ENCODE results near the gene TSHB.

DNA sequence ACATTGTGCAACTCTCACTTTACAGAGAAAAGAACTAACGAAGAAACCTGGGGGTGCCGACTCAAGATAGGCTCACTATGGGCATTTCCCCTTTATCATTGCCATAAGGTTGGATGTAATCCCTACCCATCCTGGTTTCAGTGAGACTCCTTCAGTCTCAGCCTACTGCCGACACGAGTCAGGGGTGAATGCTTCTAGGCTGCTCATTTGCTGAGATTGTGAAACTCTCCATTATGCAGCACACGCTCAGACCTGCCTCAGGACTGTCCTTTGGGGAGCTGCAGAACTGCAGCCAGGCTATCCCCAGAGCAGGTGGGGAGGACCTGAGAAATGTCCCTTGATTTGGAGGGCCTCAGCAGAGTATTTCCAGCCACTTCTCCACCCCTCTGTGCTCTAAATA, 22.2 kb downstream of the TSHB start:
- no peak for TF ChIP-seq POLR2A (IDR thresholded peaks at IDR 0.05)
- TF ChIP-seq, protein P1, sequence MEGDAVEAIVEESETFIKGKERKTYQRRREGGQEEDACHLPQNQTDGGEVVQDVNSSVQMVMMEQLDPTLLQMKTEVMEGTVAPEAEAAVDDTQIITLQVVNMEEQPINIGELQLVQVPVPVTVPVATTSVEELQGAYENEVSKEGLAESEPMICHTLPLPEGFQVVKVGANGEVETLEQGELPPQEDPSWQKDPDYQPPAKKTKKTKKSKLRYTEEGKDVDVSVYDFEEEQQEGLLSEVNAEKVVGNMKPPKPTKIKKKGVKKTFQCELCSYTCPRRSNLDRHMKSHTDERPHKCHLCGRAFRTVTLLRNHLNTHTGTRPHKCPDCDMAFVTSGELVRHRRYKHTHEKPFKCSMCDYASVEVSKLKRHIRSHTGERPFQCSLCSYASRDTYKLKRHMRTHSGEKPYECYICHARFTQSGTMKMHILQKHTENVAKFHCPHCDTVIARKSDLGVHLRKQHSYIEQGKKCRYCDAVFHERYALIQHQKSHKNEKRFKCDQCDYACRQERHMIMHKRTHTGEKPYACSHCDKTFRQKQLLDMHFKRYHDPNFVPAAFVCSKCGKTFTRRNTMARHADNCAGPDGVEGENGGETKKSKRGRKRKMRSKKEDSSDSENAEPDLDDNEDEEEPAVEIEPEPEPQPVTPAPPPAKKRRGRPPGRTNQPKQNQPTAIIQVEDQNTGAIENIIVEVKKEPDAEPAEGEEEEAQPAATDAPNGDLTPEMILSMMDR (IDR thresholded peaks at IDR 0.05) = no peak
- no peak for TF ChIP-seq EP300 (IDR thresholded peaks at IDR 0.05)

Measured in suprapubic skin (tissue), 3 donors.